NK-92 (cell line): Measurements from ENCODE around the gene DDX19B.
"Not testable (repeated sequence)": the region's sequence is repeated elsewhere in the genome, so short reads cannot be mapped to it uniquely, and the experiment has no call there.

Experiments used
- DNase-seq: peaks from one replicate; lab custom pipeline; 2025; ENCODE audit not compliant: unreplicated experiment; lab: John Stamatoyannopoulos, UW

Gene DDX19B

GRCh38 chr16:70298988-70299938 lies at the start of gene DDX19B:
Gene DDX19B, plus strand, starts transcription at chr16:70299186. Its CDS starts 112 bp downstream, at chr16:70299298.
- DNase-seq, result no peak

- DNase-seq, result not testable (repeated sequence)
These were observed 49.3 kb upstream of the DDX19B start for GRCh38 chr16:70249697-70250096.

- no peak for DNase-seq
These were observed 48.0 kb upstream of the DDX19B start for GRCh38 chr16:70250748-70251628.

GRCh38 chr16:70251629-70252354 lies 47.2 kb upstream of the DDX19B start, which contains the start of gene EXOSC6:
Gene EXOSC6, minus strand, starts transcription at chr16:70251940. Its CDS starts 40 bp downstream, at chr16:70251900.
- peak; percentile 45 for DNase-seq

GRCh38 chr16:70252355-70252988 lies 46.5 kb upstream of the DDX19B start:
- no peak for DNase-seq

- DNase-seq, result no peak
These were observed 45.5 kb upstream of the DDX19B start for GRCh38 chr16:70253291-70254106.

- no peak for DNase-seq
These were observed 44.6 kb upstream of the DDX19B start for GRCh38 chr16:70254180-70254964.

GRCh38 chr16:70254965-70255286 lies 44.1 kb upstream of the DDX19B start:
- DNase-seq, result no peak

- no peak for DNase-seq
These were observed 43.4 kb upstream of the DDX19B start for GRCh38 chr16:70255574-70255973.

- DNase-seq, result no peak
These were observed 41.6 kb upstream of the DDX19B start for GRCh38 chr16:70257391-70257790.

- DNase-seq, result no peak
These were observed 40.9 kb upstream of the DDX19B start for GRCh38 chr16:70258065-70258464.

- DNase-seq, result no peak
These were observed 40.0 kb upstream of the DDX19B start for GRCh38 chr16:70258946-70259345.

GRCh38 chr16:70259903-70260302 lies 39.1 kb upstream of the DDX19B start:
- DNase-seq, result not testable (repeated sequence)

GRCh38 chr16:70267516-70267915 lies 31.5 kb upstream of the DDX19B start:
- DNase-seq, result no peak

- DNase-seq, result not testable (repeated sequence)
These were observed 31.1 kb upstream of the DDX19B start for GRCh38 chr16:70267922-70268321.

GRCh38 chr16:70269471-70269870 lies 29.5 kb upstream of the DDX19B start:
- no peak for DNase-seq

- no peak for DNase-seq
These were observed 28.8 kb upstream of the DDX19B start for GRCh38 chr16:70270176-70270575.

GRCh38 chr16:70271696-70272095 lies 27.3 kb upstream of the DDX19B start:
- no peak for DNase-seq

- no peak for DNase-seq
These were observed 22.6 kb upstream of the DDX19B start for GRCh38 chr16:70276392-70276791.
